Muscle layer of colon (tissue), 2 donors: ENCODE data around the gene CNTNAP2.

ENCODE experiments used
- H3K27ac ChIP-seq: one replicate; pipeline ENCODE4 v1.7.0; 2013; ENCODE audit warnings: low read depth, mild to moderate bottlenecking, low read length, moderate library complexity
- H3K27me3 ChIP-seq, 2 donors: one replicate each; pipeline ENCODE4 v1.7.0; 2013; ENCODE audit warnings: low read length in 2 of 2, mild to moderate bottlenecking in 2 of 2; ENCODE audit not compliant: insufficient read depth in 2 of 2, control insufficient read depth in 1 of 2
- H3K36me3 ChIP-seq: one replicate; pipeline ENCODE4 v1.7.0; 2013; ENCODE audit warnings: mild to moderate bottlenecking, low read length; ENCODE audit not compliant: insufficient read depth
- H3K4me1 ChIP-seq: one replicate; pipeline ENCODE4 v1.7.0; 2013; ENCODE audit warnings: mild to moderate bottlenecking, low read length; ENCODE audit not compliant: insufficient read depth
- H3K4me3 ChIP-seq, 2 donors: one replicate each; pipeline ENCODE4 v1.7.0; 2013; ENCODE audit warnings: low read length in 2 of 2, low read depth in 1 of 2, mild to moderate bottlenecking in 1 of 2, moderate library complexity in 1 of 2
- H3K9ac ChIP-seq: one replicate; pipeline ENCODE4 v1.7.0; 2013; ENCODE audit warnings: low read length
- H3K9me3 ChIP-seq: one replicate; pipeline ENCODE4 v1.7.0; 2013; ENCODE audit warnings: mild to moderate bottlenecking, low read length
- donor health status: abdominal sarcoma.
- donor health status: Adenocarcinoma of cecum.

CNTNAP2 gene

DNA sequence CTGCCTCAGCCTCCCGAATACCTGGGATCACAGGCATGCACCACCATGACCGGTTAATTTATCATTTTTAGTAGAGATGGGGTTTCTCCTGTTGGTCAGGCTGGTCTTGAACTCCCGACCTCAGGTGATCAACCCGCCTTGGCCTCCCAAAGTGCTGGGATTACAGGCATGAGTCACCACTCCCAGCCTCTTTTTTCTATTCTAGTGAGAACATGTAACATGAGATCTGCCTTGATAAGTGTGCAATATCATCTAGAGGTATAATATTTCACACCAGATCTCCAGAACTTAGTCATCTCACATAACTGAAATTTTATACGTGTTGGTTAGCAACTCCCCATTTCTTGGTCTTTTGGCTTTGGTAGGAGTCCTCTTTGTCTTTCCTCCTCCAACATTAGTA, 656.9 kb downstream of the CNTNAP2 start:
- no peak overlapping the region for H3K27ac ChIP-seq
- H3K9me3 ChIP-seq = no peaks in the 10 kb centered on the region
- no peak overlapping the region for H3K9ac ChIP-seq
- H3K27me3 ChIP-seq = no peaks in the 10 kb centered on the region
- H3K4me1 ChIP-seq = no peaks in the 10 kb centered on the region
- no peaks in the 10 kb centered on the region for H3K36me3 ChIP-seq
- H3K4me3 ChIP-seq = no peak overlapping the region

- no peak overlapping the region for H3K9ac ChIP-seq
- H3K27me3 ChIP-seq = no peaks in the 10 kb centered on the region
- no peak overlapping the region for H3K4me3 ChIP-seq
Observed at GRCh38 chr7:146781352-146782116, 664.9 kb downstream of the CNTNAP2 start.

GRCh38 chr7:146787266-146787665, 670.7 kb downstream of the CNTNAP2 start:
- H3K9ac ChIP-seq = no peak overlapping the region
- H3K9me3 ChIP-seq = no peaks in the 10 kb centered on the region
- no peaks in the 10 kb centered on the region for H3K4me1 ChIP-seq
- no peaks in the 10 kb centered on the region for H3K36me3 ChIP-seq
- no peak overlapping the region for H3K4me3 ChIP-seq
- H3K27ac ChIP-seq = no peak overlapping the region
- H3K27me3 ChIP-seq = no peaks in the 10 kb centered on the region

More at GRCh38 chr7:146781352-146782116, 664.9 kb downstream of the CNTNAP2 start:
- Histone ChIP-seq H3K4me1 (no peaks in the 10 kb centered on the region), H3K36me3 (no peaks in the 10 kb centered on the region), H3K9me3 (no peaks in the 10 kb centered on the region), H3K27ac (no peak overlapping the region)

DNA sequence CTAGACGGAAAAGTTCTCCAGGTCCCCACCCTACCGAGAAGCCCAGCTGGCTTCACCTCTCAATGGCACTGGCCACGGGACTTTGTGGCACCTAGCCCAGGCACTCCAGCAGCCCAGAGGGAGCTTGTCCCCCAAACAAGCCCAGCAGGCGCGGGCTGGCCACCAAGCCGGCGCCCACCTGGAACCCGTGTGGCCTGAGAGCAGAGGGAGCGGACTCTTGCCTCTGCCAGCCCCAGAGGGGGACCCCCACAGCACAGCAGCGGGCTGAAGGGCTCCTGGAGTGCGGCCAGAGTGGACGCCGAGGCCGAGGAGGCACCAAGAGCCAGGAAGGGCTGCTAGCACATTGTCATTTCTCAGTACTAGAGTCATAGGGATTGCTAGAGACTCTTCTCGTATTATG, 671.4 kb downstream of the CNTNAP2 start:
- Histone ChIP-seq H3K27ac (no peak overlapping the region), H3K9me3 (no peaks in the 10 kb centered on the region), H3K27me3 (no peaks in the 10 kb centered on the region), H3K4me1 (no peaks in the 10 kb centered on the region), H3K4me3 (no peak overlapping the region), H3K9ac (no peak overlapping the region), H3K36me3 (no peaks in the 10 kb centered on the region)

- H3K4me1 ChIP-seq = no peaks in the 10 kb centered on the region
- H3K9me3 ChIP-seq = no peaks in the 10 kb centered on the region
- H3K9ac ChIP-seq = no peak overlapping the region
- H3K36me3 ChIP-seq = no peaks in the 10 kb centered on the region
- no peak overlapping the region for H3K27ac ChIP-seq
- no peaks in the 10 kb centered on the region for H3K27me3 ChIP-seq
- H3K4me3 ChIP-seq = no peak overlapping the region
Observed at GRCh38 chr7:146791344-146792285, 675.0 kb downstream of the CNTNAP2 start.

DNA sequence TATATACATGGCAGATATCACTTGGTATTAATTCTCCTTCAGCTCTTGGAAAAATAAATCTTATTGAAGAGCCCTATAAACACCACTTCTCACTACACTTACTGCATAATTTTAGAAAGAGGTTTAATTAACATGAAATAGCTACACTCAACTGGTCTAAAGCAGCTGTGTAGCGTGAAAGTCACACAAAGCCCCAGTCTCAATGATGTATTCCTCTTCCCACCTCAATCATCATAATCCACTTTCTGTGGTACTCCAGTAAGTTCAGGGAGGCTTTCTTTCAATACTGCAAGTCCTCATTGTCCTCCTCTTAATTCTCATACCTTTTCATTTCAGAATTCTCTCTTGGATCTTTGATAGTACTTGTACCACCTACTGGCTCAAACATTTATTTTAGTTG, 688.0 kb downstream of the CNTNAP2 start:
- no peaks in the 10 kb centered on the region for H3K36me3 ChIP-seq
- H3K4me3 ChIP-seq = no peak overlapping the region
- H3K9ac ChIP-seq = no peak overlapping the region
- H3K9me3 ChIP-seq = no peaks in the 10 kb centered on the region
- no peaks in the 10 kb centered on the region for H3K27me3 ChIP-seq
- no peak overlapping the region for H3K27ac ChIP-seq
- H3K4me1 ChIP-seq = no peaks in the 10 kb centered on the region

- Histone ChIP-seq H3K27me3 (no peaks in the 10 kb centered on the region), H3K27ac (no peak overlapping the region), H3K9ac (no peak overlapping the region)
Observed at GRCh38 chr7:146805082-146805481, 688.5 kb downstream of the CNTNAP2 start.

GRCh38 chr7:146826329-146826728, 709.7 kb downstream of the CNTNAP2 start:
- no peaks in the 10 kb centered on the region for H3K36me3 ChIP-seq
- H3K9ac ChIP-seq = no peak overlapping the region
- H3K4me3 ChIP-seq = no peak overlapping the region
- no peaks in the 10 kb centered on the region for H3K4me1 ChIP-seq
- H3K27me3 ChIP-seq = no peaks in the 10 kb centered on the region
- H3K9me3 ChIP-seq = no peaks in the 10 kb centered on the region
- no peak overlapping the region for H3K27ac ChIP-seq

More at GRCh38 chr7:146805082-146805481, 688.5 kb downstream of the CNTNAP2 start:
- Histone ChIP-seq H3K4me1 (no peaks in the 10 kb centered on the region), H3K9me3 (no peaks in the 10 kb centered on the region), H3K4me3 (no peak overlapping the region), H3K36me3 (no peaks in the 10 kb centered on the region)

- H3K27ac ChIP-seq = no peak overlapping the region
Observed at GRCh38 chr7:146830686-146831085, 714.1 kb downstream of the CNTNAP2 start.

DNA sequence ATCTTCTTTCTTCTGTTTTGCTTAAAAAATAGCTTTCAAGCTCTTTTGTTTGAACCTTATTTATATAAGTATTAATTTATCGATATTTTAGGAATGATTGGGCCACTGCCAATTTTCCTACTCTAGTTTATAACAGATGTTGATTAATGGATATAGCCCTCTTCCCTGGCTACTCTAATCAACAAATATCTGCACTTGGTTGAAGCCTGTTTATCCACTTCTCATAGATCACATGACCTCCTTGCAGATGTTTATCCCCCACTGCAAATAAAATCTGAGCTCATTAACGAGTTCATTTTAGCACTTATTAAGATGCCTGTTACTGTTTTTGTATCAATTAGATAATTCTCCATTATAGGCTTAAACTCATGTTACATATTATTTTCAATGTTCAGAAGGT, 715.3 kb downstream of the CNTNAP2 start:
- H3K4me1 ChIP-seq = no peaks in the 10 kb centered on the region

More at GRCh38 chr7:146830686-146831085, 714.1 kb downstream of the CNTNAP2 start:
- Histone ChIP-seq H3K36me3 (no peaks in the 10 kb centered on the region), H3K9ac (no peak overlapping the region), H3K4me3 (no peak overlapping the region), H3K27me3 (no peaks in the 10 kb centered on the region), H3K9me3 (no peaks in the 10 kb centered on the region), H3K4me1 (no peaks in the 10 kb centered on the region)

DNA sequence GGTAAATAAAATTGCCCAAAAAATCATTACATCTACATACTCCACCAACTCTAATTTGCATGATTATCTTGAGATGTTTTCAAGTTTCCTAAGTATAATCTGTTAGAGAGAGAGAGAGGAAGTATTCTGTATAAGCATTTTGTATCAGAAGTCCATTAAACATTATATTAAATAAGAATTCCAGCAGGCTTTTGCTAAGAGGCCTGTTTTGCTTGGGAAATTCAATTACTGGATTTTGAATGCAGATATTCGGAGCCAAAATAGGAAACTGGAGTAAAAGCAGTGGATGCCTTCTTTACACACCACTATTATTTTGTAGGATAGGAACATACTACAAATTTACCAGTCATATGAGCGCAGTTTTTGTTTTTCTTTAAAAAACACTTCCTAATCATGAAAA, 727.8 kb downstream of the CNTNAP2 start:
- Histone ChIP-seq H3K36me3 (no peaks in the 10 kb centered on the region), H3K27me3 (no peaks in the 10 kb centered on the region), H3K9ac (no peak overlapping the region), H3K9me3 (no peaks in the 10 kb centered on the region), H3K4me1 (no peaks in the 10 kb centered on the region), H3K27ac (no peak overlapping the region), H3K4me3 (no peak overlapping the region)

More for the DNA sequence above, 715.3 kb downstream of the CNTNAP2 start:
- Histone ChIP-seq H3K4me3 (no peak overlapping the region), H3K27me3 (no peaks in the 10 kb centered on the region), H3K36me3 (no peaks in the 10 kb centered on the region), H3K27ac (no peak overlapping the region), H3K9me3 (no peaks in the 10 kb centered on the region), H3K9ac (no peak overlapping the region)
